K562 (cell line): ENCODE measurements around the gene SERBP1. TPM values are rescaled to one million over a fixed set of nuclear protein-coding genes. Genes with fewer than 3 reads are reported as not detected.

ENCODE experiments used
- E2F1 ChIP-seq: sonication (generic); formaldehyde crosslinking; IDR thresholded peaks from 2 replicates; pipeline ENCODE4 v1.8.1; 2023; ENCODE audit warnings: mild to moderate bottlenecking, missing genetic modification reagents, moderate library complexity
- ETV1 ChIP-seq: fragments of 450-650 bp; conservative IDR thresholded peaks from 2 replicates; pipeline ENCODE4 v1.6.1; 2016; ENCODE audit warnings: missing genetic modification characterization, control low read depth, low read depth, missing compliant biosample characterization
- FOXO4 ChIP-seq: fragments of 450-650 bp; formaldehyde crosslinking; IDR thresholded peaks from 2 replicates; pipeline ENCODE4 v1.4.0; 2020; ENCODE audit warnings: mild to moderate bottlenecking, moderate library complexity
- IRF2 ChIP-seq: sonication (generic); formaldehyde crosslinking; IDR thresholded peaks from 2 replicates; pipeline ENCODE4 v1.8.1; 2022; ENCODE audit warnings: mild to moderate bottlenecking, missing genetic modification reagents
- NFIX ChIP-seq: fragments of 250-450 bp; sonication (Bioruptor Pico); IDR thresholded peaks from 2 replicates; pipeline ENCODE4 v1.4.0; 2020; ENCODE audit warnings: low read depth, mild to moderate bottlenecking, moderate library complexity
- SIRT6 ChIP-seq: IDR thresholded peaks from one replicate; pipeline ENCODE4 v1.6.1; 2012; ENCODE audit warnings: low read depth, mild to moderate bottlenecking, control low read depth, inconsistent platforms, low read length, moderate library complexity
- SIX5 ChIP-seq, 2 experiments: IDR thresholded peaks; 2 replicates each; pipeline ENCODE4 v1.6.1; 2011; ENCODE audit warnings: low read length in 2 of 2, borderline replicate concordance in 1 of 2, low read depth in 1 of 2, mild to moderate bottlenecking in 1 of 2, moderate library complexity in 1 of 2; ENCODE audit not compliant: insufficient read depth in 1 of 2
- ZNF253 ChIP-seq: fragments of 250-450 bp; sonication (Bioruptor Pico); conservative IDR thresholded peaks from 2 replicates; pipeline ENCODE4 v1.6.1; 2021; ENCODE audit warnings: mild to moderate bottlenecking
- ZNF280A ChIP-seq: fragments of 450-650 bp; IDR thresholded peaks from 2 replicates; pipeline ENCODE4 v1.6.1; 2018; ENCODE audit warnings: mild to moderate bottlenecking, low read depth; ENCODE audit not compliant: partially characterized antibody
- ZNF318 ChIP-seq, 2 experiments: fragments of 450-650 bp; IDR thresholded peaks; 2 replicates each; pipeline ENCODE4 v1.6.1; 2016; ENCODE audit warnings: mild to moderate bottlenecking in 2 of 2, borderline replicate concordance in 1 of 2, low read depth in 1 of 2, moderate library complexity in 1 of 2
- ZNF444 ChIP-seq: fragments of 250-450 bp; sonication (Bioruptor Pico); IDR thresholded peaks from 2 replicates; pipeline ENCODE4 v1.4.0; 2020; ENCODE audit warnings: mild to moderate bottlenecking, moderate library complexity
- ZNF644 ChIP-seq: fragments of 200-800 bp; sonication (Bioruptor generic); IDR thresholded peaks from 2 replicates; pipeline ENCODE4 v1.6.1; 2016; ENCODE audit warnings: low read depth, missing genetic modification characterization, missing compliant biosample characterization
- ZNF76 ChIP-seq: fragments of 250-450 bp; sonication (Bioruptor Pico); IDR thresholded peaks from 2 replicates; pipeline ENCODE4 v1.4.0; 2020; ENCODE audit warnings: mild to moderate bottlenecking, moderate library complexity, borderline replicate concordance
- polyA plus RNA-seq, 8 experiments: library from polyadenylated mRNA; depleted of rRNA in 4 of 8; stranded (reverse) in 5 of 8; unstranded in 3 of 8; fragments of >200 nt; fragmentation: Nextera tagmentation in 2 of 8; fragmentation: Illumina TruSeq in 1 of 8; extraction: Ambion mirVana in 2 of 8; extraction: Trizol in 1 of 8; gene quantifications; 2 replicates each; pipeline versions ENCODE4 v1.2.1 to v1.2.3, GENCODE V29; 2011 to 2014; ENCODE audit warnings: inconsistent platforms in 1 of 8, missing spikeins in 1 of 8
- total RNA-seq, 7 experiments: library from RNA; depleted of rRNA in 6 of 7; stranded (reverse); fragments of >200 nt in 6 of 7; fragmentation: Illumina TruSeq in 2 of 7; extraction: Trizol in 2 of 7; gene quantifications; 2 replicates each; pipeline versions ENCODE4 v1.2.1 to v1.2.3, GENCODE V29; 2011 to 2021; ENCODE audit warnings: low replicate concordance in 1 of 7

SERBP1 gene
- total and polyA plus RNA-seq, 9 of the 15 experiments (the other 6 are each of a cell fraction or from before 2014, with no cell fraction given), result 79.9 to 761 (median 464) TPM

- TF ChIP-seq NFIX (no peak), ZNF644 (tag) (peak; percentile 85), FOXO4 (CRISPR knock-in tag) (no peak), E2F1 (CRISPR knock-in tag) (peak; percentile 87), SIRT6 (no peak), ZNF280A (no peak), ETV1 (tag) (peak; percentile 79), IRF2 (no peak), ZNF444 (CRISPR knock-in tag) (peak; percentile 68; the same call in 1 of the 2 replicates), ZNF253 (CRISPR knock-in tag) (no peak), SIX5 (IDR thresholded peaks at IDR 0.05; ENCODE audit: borderline replicate concordance in 1 of 2, insufficient read depth in 1 of 2, low read depth in 1 of 2, low read length in 2 of 2) (peak; percentile 78 to 81), ZNF318 (IDR thresholded peaks at IDR 0.05; ENCODE audit: borderline replicate concordance in 1 of 2, low read depth in 1 of 2) (no peak), ZNF76 (CRISPR knock-in tag) (no peak; the same call in 1 of the 2 replicates)
These were observed at the start of gene SERBP1 (continued) for GRCh38 chr1:67430358-67431155.
